Measurements from ENCODE around the gene PRRC2C. TPM values are rescaled to one million over a fixed set of nuclear protein-coding genes. Genes with fewer than 3 reads are reported as not detected.

The PRRC2C gene
- total RNA-seq, 4 donors from 2014 or later: 61.7 to 125 (median 94.9) TPM

- intact Hi-C loops (cut with DNase I; ENCODE audit: low total_unique reads) (no loop called here), in situ Hi-C loops (cut with MboI; ENCODE audit: low pct_ligation_motif_present in 1 of 4, low pct_unique_long_range_greater_than_20kb in 1 of 4, low sequenced_read_pairs in 3 of 4) (no loop called here)
- no peak for TF ChIP-seq POLR2AphosphoS5 (IDR thresholded peaks at IDR 0.05)
- no peak for TF ChIP-seq EP300 (IDR thresholded peaks at IDR 0.05; ENCODE audit: low read depth)
- TF ChIP-seq CTCF (IDR thresholded peaks at IDR 0.05): no peak
- no peak overlapping the region for H3K4me3 ChIP-seq
- H3K4me1 ChIP-seq: no peaks in the 10 kb centered on the region
- no peaks in the 10 kb centered on the region for H3K27me3 ChIP-seq
- no peaks in the 10 kb centered on the region for H3K9me3 ChIP-seq
- no peaks in the 10 kb centered on the region for H3K36me3 ChIP-seq
- no peak overlapping the region for H3K27ac ChIP-seq
- DNase-seq: no peak
Observed at GRCh38 chr1:171455967-171456366, 29.4 kb upstream of the PRRC2C start.

GRCh38 chr1:171457412-171457811 lies 27.9 kb upstream of the PRRC2C start:
- in situ Hi-C loops (cut with MboI; ENCODE audit: low pct_ligation_motif_present in 1 of 4, low pct_unique_long_range_greater_than_20kb in 1 of 4, low sequenced_read_pairs in 3 of 4): no loop called here

GRCh38 chr1:171460018-171460620 lies 25.2 kb upstream of the PRRC2C start:
- in situ Hi-C loops (cut with MboI; ENCODE audit: low pct_ligation_motif_present in 1 of 4, low pct_unique_long_range_greater_than_20kb in 1 of 4, low sequenced_read_pairs in 3 of 4) (no loop called here), intact Hi-C loops (cut with DNase I; ENCODE audit: low total_unique reads) (no loop called here)
- Histone ChIP-seq H3K4me3 (no peak overlapping the region), H3K4me1 (no peaks in the 10 kb centered on the region), H3K27me3 (no peaks in the 10 kb centered on the region), H3K9me3 (no peaks in the 10 kb centered on the region), H3K27ac (no peak overlapping the region), H3K36me3 (no peaks in the 10 kb centered on the region)
- WGBS, 2 donors (ENCODE audit: low coverage in 1 of 2): 55 to 57% methylated on average over 2 to 4 of the region's 4 CpGs
- no peak for DNase-seq
- TF ChIP-seq POLR2AphosphoS5 (IDR thresholded peaks at IDR 0.05): no peak
- TF ChIP-seq POLR2A (IDR thresholded peaks at IDR 0.05): no peak
- TF ChIP-seq CTCF (IDR thresholded peaks at IDR 0.05): no peak
- no peak for TF ChIP-seq EP300 (IDR thresholded peaks at IDR 0.05; ENCODE audit: low read depth)

More at GRCh38 chr1:171457412-171457811, 27.9 kb upstream of the PRRC2C start:
- no peak for DNase-seq
- H3K4me1 ChIP-seq: no peaks in the 10 kb centered on the region
- H3K4me3 ChIP-seq: no peak overlapping the region
- H3K27me3 ChIP-seq: no peaks in the 10 kb centered on the region
- no peak for TF ChIP-seq POLR2A (IDR thresholded peaks at IDR 0.05)
- no peak for TF ChIP-seq POLR2AphosphoS5 (IDR thresholded peaks at IDR 0.05)
- no peak for TF ChIP-seq CTCF (IDR thresholded peaks at IDR 0.05)
- no peak for TF ChIP-seq EP300 (IDR thresholded peaks at IDR 0.05; ENCODE audit: low read depth)
- no peaks in the 10 kb centered on the region for H3K36me3 ChIP-seq
- H3K9me3 ChIP-seq: no peaks in the 10 kb centered on the region
- WGBS, 2 donors (ENCODE audit: low coverage in 1 of 2): 72 to 73% methylated on average over 2 of the region's 2 CpGs
- no peak overlapping the region for H3K27ac ChIP-seq
- intact Hi-C loops (cut with DNase I; ENCODE audit: low total_unique reads): no loop called here

GRCh38 chr1:171467626-171468025 lies 17.7 kb upstream of the PRRC2C start:
- Histone ChIP-seq H3K9me3 (no peaks in the 10 kb centered on the region), H3K27ac (no peak overlapping the region), H3K4me1 (no peaks in the 10 kb centered on the region), H3K4me3 (no peak overlapping the region), H3K27me3 (no peaks in the 10 kb centered on the region), H3K36me3 (no peaks in the 10 kb centered on the region)
- in situ Hi-C loops (cut with MboI; ENCODE audit: low pct_ligation_motif_present in 1 of 4, low pct_unique_long_range_greater_than_20kb in 1 of 4, low sequenced_read_pairs in 3 of 4): no loop called here
- DNase-seq: no peak
- no peak for TF ChIP-seq CTCF (IDR thresholded peaks at IDR 0.05)
- TF ChIP-seq POLR2A (IDR thresholded peaks at IDR 0.05): no peak
- no peak for TF ChIP-seq EP300 (IDR thresholded peaks at IDR 0.05; ENCODE audit: low read depth)
- no peak for TF ChIP-seq POLR2AphosphoS5 (IDR thresholded peaks at IDR 0.05)
- intact Hi-C loops (cut with DNase I; ENCODE audit: low total_unique reads): no loop called here
